SK-N-SH (cell line): Measurements from ENCODE around the gene ELAC2. TPM values are rescaled to one million over a fixed set of nuclear protein-coding genes. Genes with fewer than 3 reads are reported as not detected.

Experiments
- CTCF ChIA-PET: fragments of 300-600, 350-600 bp; formaldehyde crosslinking; extraction: SDS; loops from one replicate; lab custom pipeline; 2021; lab: Yijun Ruan, JAX
- POLR2A ChIA-PET: fragments of 350-600 bp; sonication (Branson Sonifier 250); formaldehyde crosslinking; extraction: SDS; loops from one replicate; lab custom pipeline; 2020; ENCODE audit warnings: antibody characterized with exemption, inconsistent platforms; lab: Yijun Ruan, JAX
- DNase-seq: peaks from one replicate; pipeline ENCODE4 v3.0.0; 2012
- H2AFZ ChIP-seq: fragments of 200-600 bp; sonication (generic); 2 replicates; pipeline ENCODE4 v1.8.1; 2016; ENCODE audit warnings: antibody characterized with exemption, mild to moderate bottlenecking, low read depth
- H3F3A ChIP-seq: fragments of 200-600 bp; sonication (generic); replicated peaks from 2 replicates; pipeline ENCODE3; 2016; ENCODE audit warnings: antibody characterized with exemption, mild to moderate bottlenecking; ENCODE audit not compliant: insufficient read depth
- H3K27ac ChIP-seq, 2 experiments: fragments of 200-500 bp in 1 of 2; fragments of 200-600 bp in 1 of 2; sonication (Bioruptor generic) in 1 of 2; sonication (generic), shearing (Covaris generic) in 1 of 2; 2 replicates each; pipeline versions ENCODE4 v1.5.1 to v1.6.1; 2014 to 2016; ENCODE audit warnings: low read depth in 2 of 2, inconsistent platforms in 1 of 2, low read length in 1 of 2, mild to moderate bottlenecking in 1 of 2, mixed read lengths in 1 of 2
- H3K27me3 ChIP-seq: fragments of 200-600 bp; sonication (generic), shearing (Covaris generic); 2 replicates; pipeline ENCODE4 v1.6.1; 2016; ENCODE audit warnings: mixed run types; ENCODE audit not compliant: insufficient read depth
- H3K36me3 ChIP-seq, 2 experiments: fragments of 200-500 bp in 1 of 2; fragments of 200-600 bp in 1 of 2; sonication (Bioruptor generic) in 1 of 2; sonication (generic) in 1 of 2; replicated peaks in 1 of 2; 2 replicates each; pipeline versions ENCODE3 to v1.5.1; 2014 to 2016; ENCODE audit warnings: low read length in 1 of 2, mild to moderate bottlenecking in 1 of 2; ENCODE audit not compliant: insufficient read depth in 2 of 2, control insufficient read depth in 1 of 2
- H3K4me1 ChIP-seq, 2 experiments: fragments of 200-500 bp in 1 of 2; fragments of 200-600 bp in 1 of 2; sonication (Bioruptor generic) in 1 of 2; sonication (generic), shearing (Covaris generic) in 1 of 2; 2 replicates each; pipeline versions ENCODE4 v1.5.1 to v1.6.1; 2014 to 2016; ENCODE audit warnings: low read depth in 1 of 2, low read length in 1 of 2, mixed run types in 1 of 2; ENCODE audit not compliant: insufficient read depth in 2 of 2, control insufficient read depth in 1 of 2
- H3K4me2 ChIP-seq: fragments of 200-600 bp; sonication (generic), shearing (Covaris generic); 2 replicates; pipeline ENCODE4 v1.6.1; 2017; ENCODE audit warnings: mixed run types
- H3K4me3 ChIP-seq, 2 experiments: fragments of 200-500 bp in 1 of 2; fragments of 200-600 bp in 1 of 2; sonication (Bioruptor generic) in 1 of 2; sonication (generic), shearing (Covaris generic) in 1 of 2; 2 replicates each; pipeline versions ENCODE4 v1.5.1 to v1.8.1; 2014 to 2016; ENCODE audit warnings: low read depth in 2 of 2, inconsistent platforms in 1 of 2, low read length in 1 of 2, mild to moderate bottlenecking in 1 of 2, mixed read lengths in 1 of 2, moderate library complexity in 1 of 2
- H3K79me2 ChIP-seq: fragments of 200-600 bp; sonication (generic); 2 replicates; pipeline ENCODE4 v1.8.1; 2017; ENCODE audit warnings: mild to moderate bottlenecking; ENCODE audit not compliant: insufficient read depth
- H3K9ac ChIP-seq: fragments of 200-600 bp; sonication (generic); 2 replicates; pipeline ENCODE4 v1.6.1; 2017; ENCODE audit warnings: mixed run types
- H3K9me2 ChIP-seq: fragments of 200-600 bp; sonication (generic); 2 replicates; pipeline ENCODE4 v1.6.1; 2017; ENCODE audit warnings: mixed run types
- H3K9me3 ChIP-seq: fragments of 200-600 bp; sonication (generic); 2 replicates; pipeline ENCODE4 v1.6.1; 2017; ENCODE audit warnings: mixed run types, mild to moderate bottlenecking, moderate library complexity
- H4K20me1 ChIP-seq: fragments of 200-600 bp; sonication (generic); 2 replicates; pipeline ENCODE4 v1.6.1; 2017; ENCODE audit warnings: mild to moderate bottlenecking, mixed run types; ENCODE audit not compliant: insufficient read depth
- CHD2 ChIP-seq: fragments of 150-350 bp; IDR thresholded peaks from 2 replicates; pipeline ENCODE4 v1.6.1; 2018; ENCODE audit warnings: low read length; ENCODE audit not compliant: partially characterized antibody
- ELF1 ChIP-seq: IDR thresholded peaks from 2 replicates; pipeline ENCODE4 v1.4.0; 2012
- FOXM1 ChIP-seq: IDR thresholded peaks from 2 replicates; pipeline ENCODE4 v1.4.0; 2012; ENCODE audit warnings: low read depth, mild to moderate bottlenecking
- GATA2 ChIP-seq: sonication (generic); formaldehyde crosslinking; IDR thresholded peaks from 2 replicates; pipeline ENCODE4 v1.5.0; 2020; ENCODE audit warnings: mild to moderate bottlenecking, missing genetic modification reagents
- IRF3 ChIP-seq: fragments of 150-350 bp; IDR thresholded peaks from 2 replicates; pipeline ENCODE4 v1.6.1; 2016; ENCODE audit warnings: mild to moderate bottlenecking, low read depth, low read length
- JUND ChIP-seq: IDR thresholded peaks from 2 replicates; pipeline ENCODE4 v1.4.0; 2012
- NRF1 ChIP-seq: IDR thresholded peaks from 2 replicates; pipeline ENCODE4 v1.6.1; 2012; ENCODE audit warnings: low read depth, mild to moderate bottlenecking, low read length
- RAD21 ChIP-seq: IDR thresholded peaks from 2 replicates; pipeline ENCODE4 v1.6.1; 2012; ENCODE audit warnings: mild to moderate bottlenecking, low read length
- RXRA ChIP-seq: IDR thresholded peaks from 2 replicates; pipeline ENCODE4 v1.4.0; 2012; ENCODE audit warnings: low read depth, mild to moderate bottlenecking, borderline replicate concordance
- TAF1 ChIP-seq: IDR thresholded peaks from 2 replicates; pipeline ENCODE4 v1.6.1; 2012; ENCODE audit warnings: low read depth, mild to moderate bottlenecking, low read length, moderate library complexity, borderline replicate concordance
- TCF12 ChIP-seq: IDR thresholded peaks from 2 replicates; pipeline ENCODE4 v1.4.0; 2012
- TEAD4 ChIP-seq: IDR thresholded peaks from 2 replicates; pipeline ENCODE4 v1.4.0; 2012; ENCODE audit warnings: mild to moderate bottlenecking, borderline replicate concordance; ENCODE audit not compliant: insufficient read depth
- YY1 ChIP-seq: IDR thresholded peaks from 2 replicates; pipeline ENCODE4 v1.4.0; 2012; ENCODE audit warnings: low read depth, mild to moderate bottlenecking
- WGBS: methylation state at CpG from one replicate; pipeline ENCODE4 v1.1.6; 2017; ENCODE audit warnings: low lambda C conversion rate; 5-methylcytosine and 5-hydroxymethylcytosine counted together
- polyA plus RNA-seq, 3 experiments: library from polyadenylated mRNA; depleted of rRNA; stranded (reverse); fragments of >200 nt; gene quantifications; 2 replicates each; pipeline ENCODE4 v1.2.3, GENCODE V29; 2012
- TF ChIP-seq, protein P1 (sequence below): fragments of 200-600 bp; sonication (generic); IDR thresholded peaks from 2 replicates; pipeline ENCODE4 v1.6.1; 2017; ENCODE audit warnings: antibody characterized with exemption, mild to moderate bottlenecking, moderate library complexity
- TF ChIP-seq, protein P2 (sequence below): IDR thresholded peaks from 2 replicates; pipeline ENCODE4 v1.4.0; 2012; ENCODE audit warnings: low read depth, borderline replicate concordance
- TF ChIP-seq, protein P3 (sequence below): IDR thresholded peaks from 2 replicates; pipeline ENCODE4 v1.6.1; 2012; ENCODE audit warnings: mild to moderate bottlenecking, low read depth, low read length, moderate library complexity

Gene ELAC2
- polyA plus RNA-seq, 1 of the 3 experiments (the other 2 are of a cell fraction) = 77.6 TPM

- TF ChIP-seq IRF3 (no peak), YY1 (no peak), CHD2 (no peak)
Measured at GRCh38 chr17:12983991-12984884, 33.6 kb downstream of the ELAC2 start (continued).

- H3K27me3 ChIP-seq = peaks cover 19% of the 10 kb centered on the region; the same call in 1 of the 2 replicates
- no peaks in the 10 kb centered on the region for H3F3A ChIP-seq
- POLR2A ChIA-PET = no interaction called here
Measured at GRCh38 chr17:12982224-12982623, 35.6 kb downstream of the ELAC2 start.

More at GRCh38 chr17:12982224-12982623, 35.6 kb downstream of the ELAC2 start:
- Histone ChIP-seq H3K9ac (no peak overlapping the region), H3K9me3 (no peaks in the 10 kb centered on the region), H3K4me1 (peaks cover 0 to 7% of the 10 kb centered on the region in 2 experiments; a peak in 1 of 4 replicates), H3K4me3 (no peak overlapping the region), H3K9me2 (no peaks in the 10 kb centered on the region)
- CTCF ChIA-PET = interaction anchor here (0.8 to 1.0 kb wide), 2 partner anchors 20 to 49 kb away, joined by 3 read pairs; no protein-coding TSS in a partner anchor
- TF ChIP-seq IRF3 (no peak), TCF12 (no peak), FOXM1 (no peak), NRF1 (no peak), JUND (no peak), YY1 (no peak), TEAD4 (no peak), ELF1 (no peak), RXRA (no peak), RAD21 (no peak), TAF1 (no peak), GATA2 (CRISPR knock-in tag) (no peak), CHD2 (no peak)
- TF ChIP-seq, protein P1, sequence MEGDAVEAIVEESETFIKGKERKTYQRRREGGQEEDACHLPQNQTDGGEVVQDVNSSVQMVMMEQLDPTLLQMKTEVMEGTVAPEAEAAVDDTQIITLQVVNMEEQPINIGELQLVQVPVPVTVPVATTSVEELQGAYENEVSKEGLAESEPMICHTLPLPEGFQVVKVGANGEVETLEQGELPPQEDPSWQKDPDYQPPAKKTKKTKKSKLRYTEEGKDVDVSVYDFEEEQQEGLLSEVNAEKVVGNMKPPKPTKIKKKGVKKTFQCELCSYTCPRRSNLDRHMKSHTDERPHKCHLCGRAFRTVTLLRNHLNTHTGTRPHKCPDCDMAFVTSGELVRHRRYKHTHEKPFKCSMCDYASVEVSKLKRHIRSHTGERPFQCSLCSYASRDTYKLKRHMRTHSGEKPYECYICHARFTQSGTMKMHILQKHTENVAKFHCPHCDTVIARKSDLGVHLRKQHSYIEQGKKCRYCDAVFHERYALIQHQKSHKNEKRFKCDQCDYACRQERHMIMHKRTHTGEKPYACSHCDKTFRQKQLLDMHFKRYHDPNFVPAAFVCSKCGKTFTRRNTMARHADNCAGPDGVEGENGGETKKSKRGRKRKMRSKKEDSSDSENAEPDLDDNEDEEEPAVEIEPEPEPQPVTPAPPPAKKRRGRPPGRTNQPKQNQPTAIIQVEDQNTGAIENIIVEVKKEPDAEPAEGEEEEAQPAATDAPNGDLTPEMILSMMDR = no peak
- TF ChIP-seq, protein P2, sequence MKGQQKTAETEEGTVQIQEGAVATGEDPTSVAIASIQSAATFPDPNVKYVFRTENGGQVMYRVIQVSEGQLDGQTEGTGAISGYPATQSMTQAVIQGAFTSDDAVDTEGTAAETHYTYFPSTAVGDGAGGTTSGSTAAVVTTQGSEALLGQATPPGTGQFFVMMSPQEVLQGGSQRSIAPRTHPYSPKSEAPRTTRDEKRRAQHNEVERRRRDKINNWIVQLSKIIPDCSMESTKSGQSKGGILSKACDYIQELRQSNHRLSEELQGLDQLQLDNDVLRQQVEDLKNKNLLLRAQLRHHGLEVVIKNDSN = no peak
- TF ChIP-seq, protein P3, sequence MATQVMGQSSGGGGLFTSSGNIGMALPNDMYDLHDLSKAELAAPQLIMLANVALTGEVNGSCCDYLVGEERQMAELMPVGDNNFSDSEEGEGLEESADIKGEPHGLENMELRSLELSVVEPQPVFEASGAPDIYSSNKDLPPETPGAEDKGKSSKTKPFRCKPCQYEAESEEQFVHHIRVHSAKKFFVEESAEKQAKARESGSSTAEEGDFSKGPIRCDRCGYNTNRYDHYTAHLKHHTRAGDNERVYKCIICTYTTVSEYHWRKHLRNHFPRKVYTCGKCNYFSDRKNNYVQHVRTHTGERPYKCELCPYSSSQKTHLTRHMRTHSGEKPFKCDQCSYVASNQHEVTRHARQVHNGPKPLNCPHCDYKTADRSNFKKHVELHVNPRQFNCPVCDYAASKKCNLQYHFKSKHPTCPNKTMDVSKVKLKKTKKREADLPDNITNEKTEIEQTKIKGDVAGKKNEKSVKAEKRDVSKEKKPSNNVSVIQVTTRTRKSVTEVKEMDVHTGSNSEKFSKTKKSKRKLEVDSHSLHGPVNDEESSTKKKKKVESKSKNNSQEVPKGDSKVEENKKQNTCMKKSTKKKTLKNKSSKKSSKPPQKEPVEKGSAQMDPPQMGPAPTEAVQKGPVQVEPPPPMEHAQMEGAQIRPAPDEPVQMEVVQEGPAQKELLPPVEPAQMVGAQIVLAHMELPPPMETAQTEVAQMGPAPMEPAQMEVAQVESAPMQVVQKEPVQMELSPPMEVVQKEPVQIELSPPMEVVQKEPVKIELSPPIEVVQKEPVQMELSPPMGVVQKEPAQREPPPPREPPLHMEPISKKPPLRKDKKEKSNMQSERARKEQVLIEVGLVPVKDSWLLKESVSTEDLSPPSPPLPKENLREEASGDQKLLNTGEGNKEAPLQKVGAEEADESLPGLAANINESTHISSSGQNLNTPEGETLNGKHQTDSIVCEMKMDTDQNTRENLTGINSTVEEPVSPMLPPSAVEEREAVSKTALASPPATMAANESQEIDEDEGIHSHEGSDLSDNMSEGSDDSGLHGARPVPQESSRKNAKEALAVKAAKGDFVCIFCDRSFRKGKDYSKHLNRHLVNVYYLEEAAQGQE = no peak
- TF ChIP-seq, all 33 proteins: peak for 0
- H3K27ac ChIP-seq = no peak overlapping the region
- DNase-seq = no peak
- H3K4me2 ChIP-seq = no peak overlapping the region
- no peaks in the 10 kb centered on the region for H3K79me2 ChIP-seq
- 26% methylated on average over 6 of the region's 6 CpGs for WGBS
- no peaks in the 10 kb centered on the region for H3K36me3 ChIP-seq
- H2AFZ ChIP-seq = no peak overlapping the region
- no peaks in the 10 kb centered on the region for H4K20me1 ChIP-seq
